BJ (cell line): ENCODE measurements around the gene HAVCR1. TPM values are rescaled to one million over a fixed set of nuclear protein-coding genes. Genes with fewer than 3 reads are reported as not detected.
"Not testable (repeated sequence)": the region's sequence is repeated elsewhere in the genome, so short reads cannot be mapped to it uniquely, and the experiment has no call there.

Experiments
- CTCF ChIA-PET: fragments of 350-600 bp; formaldehyde crosslinking; extraction: SDS; loops from one replicate; lab custom pipeline; 2021; ENCODE audit warnings: antibody characterized with exemption, inconsistent platforms; lab: Yijun Ruan, JAX
- POLR2A ChIA-PET: fragments of 300-600 bp; sonication (Branson Sonifier 250); formaldehyde crosslinking; extraction: SDS; loops from one replicate; lab custom pipeline; 2021; ENCODE audit warnings: antibody characterized with exemption; lab: Charles Lee
- DNase-seq: peaks from one replicate; pipeline ENCODE4 v3.0.0-alpha.2; 2011; ENCODE audit warnings: low read depth
- H3K27me3 ChIP-seq: 2 replicates; pipeline ENCODE4 v1.6.0; 2011; ENCODE audit warnings: low read length; ENCODE audit not compliant: control insufficient read depth, insufficient read depth
- H3K36me3 ChIP-seq: 2 replicates; pipeline ENCODE4 v1.5.1; 2011; ENCODE audit warnings: low read length; ENCODE audit not compliant: control insufficient read depth, insufficient read depth
- H3K4me3 ChIP-seq: 2 replicates; pipeline ENCODE4 v1.5.1; 2011; ENCODE audit warnings: low read depth, mild to moderate bottlenecking, control low read depth, low read length
- polyA plus RNA-seq: library from polyadenylated mRNA; depleted of rRNA; stranded (reverse); fragments of >200 nt; gene quantifications from 2 replicates; pipeline ENCODE4 v1.2.3, GENCODE V29; 2011
- TF ChIP-seq, protein P1 (sequence below): IDR thresholded peaks from 2 replicates; pipeline ENCODE4 v1.5.1; 2011; ENCODE audit warnings: low read depth, mild to moderate bottlenecking, control low read depth, inconsistent platforms, low read length, moderate library complexity; ENCODE audit not compliant: insufficient read depth

HAVCR1 gene
- polyA plus RNA-seq, 1 experiment: not detected

DNA sequence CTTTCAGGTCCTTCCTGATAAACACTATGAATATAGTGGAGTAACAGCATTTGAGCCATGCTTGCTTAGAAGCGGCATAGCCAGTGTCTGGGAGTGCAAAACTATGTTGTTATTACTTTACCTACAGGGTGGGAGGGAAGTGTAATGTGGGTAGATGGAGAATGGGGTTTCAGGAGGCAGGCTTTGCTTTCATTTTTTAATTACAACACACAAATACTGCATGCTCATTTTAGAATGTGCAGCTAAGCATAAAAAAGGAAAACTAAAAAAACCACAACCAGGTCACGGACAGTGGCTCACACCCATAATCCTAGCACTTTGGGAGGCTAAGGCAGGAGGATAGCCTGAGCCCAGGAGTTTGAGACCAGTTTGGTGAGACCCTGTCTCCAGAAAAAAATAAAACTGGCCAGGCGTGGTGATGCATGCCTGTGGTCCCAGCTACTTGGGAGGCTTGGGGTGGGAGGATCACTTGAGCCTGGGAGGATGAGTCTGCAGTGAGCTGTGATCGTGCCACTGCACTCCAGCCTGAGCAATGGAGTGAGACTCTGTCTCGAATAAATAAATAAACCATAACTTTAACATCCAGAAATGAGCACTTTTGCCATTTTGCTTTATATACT lies 20.2 kb downstream of the HAVCR1 start:
- Histone ChIP-seq H3K27me3 (no peaks in the 10 kb centered on the region), H3K36me3 (no peaks in the 10 kb centered on the region), H3K4me3 (no peak overlapping the region)
- no peak for DNase-seq
- POLR2A ChIA-PET: no interaction called here
- TF ChIP-seq, protein P1, sequence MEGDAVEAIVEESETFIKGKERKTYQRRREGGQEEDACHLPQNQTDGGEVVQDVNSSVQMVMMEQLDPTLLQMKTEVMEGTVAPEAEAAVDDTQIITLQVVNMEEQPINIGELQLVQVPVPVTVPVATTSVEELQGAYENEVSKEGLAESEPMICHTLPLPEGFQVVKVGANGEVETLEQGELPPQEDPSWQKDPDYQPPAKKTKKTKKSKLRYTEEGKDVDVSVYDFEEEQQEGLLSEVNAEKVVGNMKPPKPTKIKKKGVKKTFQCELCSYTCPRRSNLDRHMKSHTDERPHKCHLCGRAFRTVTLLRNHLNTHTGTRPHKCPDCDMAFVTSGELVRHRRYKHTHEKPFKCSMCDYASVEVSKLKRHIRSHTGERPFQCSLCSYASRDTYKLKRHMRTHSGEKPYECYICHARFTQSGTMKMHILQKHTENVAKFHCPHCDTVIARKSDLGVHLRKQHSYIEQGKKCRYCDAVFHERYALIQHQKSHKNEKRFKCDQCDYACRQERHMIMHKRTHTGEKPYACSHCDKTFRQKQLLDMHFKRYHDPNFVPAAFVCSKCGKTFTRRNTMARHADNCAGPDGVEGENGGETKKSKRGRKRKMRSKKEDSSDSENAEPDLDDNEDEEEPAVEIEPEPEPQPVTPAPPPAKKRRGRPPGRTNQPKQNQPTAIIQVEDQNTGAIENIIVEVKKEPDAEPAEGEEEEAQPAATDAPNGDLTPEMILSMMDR: no peak
- CTCF ChIA-PET: no interaction called here

DNA sequence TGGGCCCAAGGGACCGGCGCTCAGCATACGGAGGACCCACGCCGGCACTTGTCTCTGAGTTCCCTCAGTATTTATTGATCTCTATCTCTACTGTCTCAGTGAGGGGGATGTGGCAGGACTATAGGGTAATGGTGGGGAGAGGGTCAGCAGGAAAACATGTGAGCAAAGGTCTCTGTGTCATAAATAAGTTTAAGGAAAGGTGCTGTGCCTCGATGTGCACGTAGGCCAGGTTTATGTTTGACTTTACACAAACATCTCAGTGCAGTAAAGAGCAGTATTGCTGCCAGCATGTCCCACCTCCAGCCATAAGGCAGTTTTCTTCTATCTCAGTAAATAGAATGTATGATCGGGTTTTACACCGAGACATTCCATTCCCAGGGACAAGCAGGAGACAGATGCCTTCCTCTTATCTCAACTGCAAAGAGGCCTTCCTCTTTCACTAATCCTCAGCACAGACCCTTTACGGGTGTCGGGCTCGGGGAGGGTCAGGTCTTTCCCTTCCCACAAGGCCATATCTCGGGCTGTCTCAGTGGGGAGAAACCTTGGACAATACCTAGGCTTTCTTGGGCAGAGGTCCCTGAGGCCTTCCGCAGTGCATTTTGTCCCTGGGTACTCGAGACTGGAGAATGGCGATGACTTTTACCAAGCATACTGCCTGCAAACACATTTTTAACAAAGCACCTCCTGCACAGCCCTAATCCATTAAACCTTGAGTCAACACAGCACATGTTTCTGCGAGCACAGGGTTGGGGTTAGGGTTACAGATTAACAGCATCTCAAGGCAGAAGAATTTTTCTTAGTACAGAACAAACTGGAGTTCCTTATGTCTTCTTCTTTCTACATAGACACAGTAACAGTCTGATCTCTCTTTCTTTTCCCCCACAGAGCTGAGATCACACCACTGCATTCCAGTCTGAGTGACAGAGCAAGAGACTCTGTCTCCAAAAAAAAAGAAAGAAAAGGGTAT lies 24.5 kb downstream of the HAVCR1 start:
- CTCF ChIA-PET, H3K4me3 ChIP-seq, H3K27me3 ChIP-seq, DNase-seq, H3K36me3 ChIP-seq, POLR2A ChIA-PET: not testable (repeated sequence)

DNA sequence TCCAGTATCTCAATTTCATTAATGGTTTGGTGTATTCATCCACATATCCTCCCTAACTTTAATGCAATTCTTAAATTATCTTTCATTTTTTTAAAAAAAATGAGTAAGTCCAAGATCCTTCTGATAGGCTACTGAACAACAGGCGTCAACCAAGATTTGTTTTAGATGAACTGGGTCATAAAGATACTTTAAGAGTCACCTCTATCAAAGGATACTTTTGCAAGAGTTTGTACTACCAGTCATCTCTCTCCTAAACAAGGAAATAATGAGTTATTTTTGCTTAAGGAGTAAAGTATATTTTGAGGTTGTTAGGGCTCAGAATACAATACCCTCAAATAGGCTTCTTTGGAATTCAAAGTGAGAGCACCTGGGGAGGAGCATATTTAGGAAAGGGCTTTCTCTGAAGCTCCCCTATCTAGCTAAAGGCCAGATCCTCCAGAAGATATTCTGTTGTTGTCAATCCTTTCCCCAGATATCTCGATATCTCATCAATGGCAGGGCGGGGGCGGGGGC lies 25.8 kb downstream of the HAVCR1 start:
- H3K36me3 ChIP-seq: no peaks in the 10 kb centered on the region
- H3K27me3 ChIP-seq: no peaks in the 10 kb centered on the region
- H3K4me3 ChIP-seq: no peak overlapping the region
- ChIA-PET CTCF (interaction anchor here (1.8 kb wide), 1 partner anchor 12 kb away, joined by 5 read pairs; no protein-coding TSS in a partner anchor), POLR2A (no interaction called here)
- DNase-seq: no peak
- TF ChIP-seq, protein P1: no peak

- no peaks in the 10 kb centered on the region for H3K27me3 ChIP-seq
- TF ChIP-seq, protein P1: no peak
- no peak for DNase-seq
- POLR2A ChIA-PET: no interaction called here
- CTCF ChIA-PET: interaction anchor here (0.6 kb wide), 1 partner anchor 79 kb away, joined by 3 read pairs; no protein-coding TSS in a partner anchor
- H3K36me3 ChIP-seq: no peaks in the 10 kb centered on the region
- H3K4me3 ChIP-seq: no peak overlapping the region
Measured at GRCh38 chr5:157030692-157031091, 28.2 kb downstream of the HAVCR1 start.

DNA sequence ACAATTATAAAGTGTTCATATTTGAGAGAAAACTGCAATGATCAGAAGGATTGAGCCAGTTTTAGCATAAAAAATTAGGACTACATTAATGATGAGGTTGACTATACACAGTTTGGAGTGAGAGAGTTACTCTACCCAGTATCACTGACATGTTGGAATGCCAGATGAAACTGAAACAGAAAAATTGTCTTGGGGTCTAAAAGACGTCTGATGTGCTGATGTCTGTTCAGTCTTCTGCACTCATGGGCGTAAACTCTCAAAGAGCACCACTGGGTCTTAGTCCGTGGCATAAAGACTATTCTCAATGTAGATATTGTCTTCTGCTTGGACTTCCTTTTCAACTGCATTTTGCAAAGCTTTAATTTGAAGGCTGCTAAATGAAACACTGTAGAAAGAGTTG lies 29.5 kb downstream of the HAVCR1 start:
- Histone ChIP-seq H3K36me3 (no peaks in the 10 kb centered on the region), H3K4me3 (no peak overlapping the region), H3K27me3 (no peaks in the 10 kb centered on the region)
- ChIA-PET CTCF (no interaction called here), POLR2A (no interaction called here)
- no peak for DNase-seq
- TF ChIP-seq, protein P1: no peak

DNA sequence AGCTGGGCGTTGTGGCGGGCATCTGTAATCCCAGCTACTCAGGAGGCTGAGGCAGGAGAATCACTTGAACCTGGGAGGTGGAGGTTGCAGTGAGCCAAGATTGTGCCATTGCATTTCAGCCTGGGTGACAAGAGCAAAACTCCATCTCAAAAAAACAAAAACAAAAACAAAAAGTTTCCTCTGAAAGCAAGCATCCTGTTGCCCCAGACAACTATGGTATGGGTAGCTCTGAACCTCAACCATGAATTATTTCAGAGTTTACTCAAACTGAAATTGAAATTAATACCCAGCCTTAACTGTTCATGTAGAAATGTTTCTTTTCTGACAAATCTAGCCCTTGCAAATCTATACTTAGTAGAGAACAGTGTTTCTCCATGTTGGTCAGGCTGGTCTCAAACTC lies 31.3 kb downstream of the HAVCR1 start:
- H3K4me3 ChIP-seq, POLR2A ChIA-PET, DNase-seq, H3K27me3 ChIP-seq, H3K36me3 ChIP-seq: not testable (repeated sequence)
- CTCF ChIA-PET: interaction anchor here (1.1 to 1.2 kb wide), 2 partner anchors 9 to 143 kb away, joined by 3 read pairs; no protein-coding TSS in a partner anchor
